GM20431 (cell line): ENCODE results near the gene BMPER.

ENCODE experiments used
- in situ Hi-C: fragments of 300-500 bp; cut with MseI, MboI; formaldehyde crosslinking; loops from one replicate; pipeline ENCODE4 v1.15.0; 2020; ENCODE audit warnings: low sequenced_read_pairs; ENCODE audit not compliant: unreplicated experiment

Gene BMPER

GRCh38 chr7:34057956-34058355, 152.6 kb downstream of the BMPER start:
- in situ Hi-C loops, result no loop called here

- in situ Hi-C loops, result no loop called here
Measured at GRCh38 chr7:34058801-34059135, 153.4 kb downstream of the BMPER start.

- in situ Hi-C loops, result no loop called here
Measured at GRCh38 chr7:34059136-34059828, 153.9 kb downstream of the BMPER start.

GRCh38 chr7:34060196-34060947, 155.0 kb downstream of the BMPER start:
- in situ Hi-C loops, result no loop called here

- in situ Hi-C loops, result no loop called here
Measured at GRCh38 chr7:34061149-34061548, 155.8 kb downstream of the BMPER start.

- in situ Hi-C loops, result no loop called here
Measured at GRCh38 chr7:34062341-34062740, 157.0 kb downstream of the BMPER start.

GRCh38 chr7:34062826-34063225, 157.5 kb downstream of the BMPER start:
- in situ Hi-C loops, result no loop called here

- in situ Hi-C loops, result no loop called here
Measured at GRCh38 chr7:34064519-34065158, 159.3 kb downstream of the BMPER start.

GRCh38 chr7:34066411-34066810, 161.1 kb downstream of the BMPER start:
- in situ Hi-C loops, result no loop called here

- in situ Hi-C loops, result no loop called here
Measured at GRCh38 chr7:34067005-34067778, 161.9 kb downstream of the BMPER start.

GRCh38 chr7:34069676-34070075, 164.3 kb downstream of the BMPER start:
- in situ Hi-C loops, result no loop called here

GRCh38 chr7:34070511-34071323, 165.4 kb downstream of the BMPER start:
- in situ Hi-C loops, result no loop called here

- in situ Hi-C loops, result no loop called here
Measured at GRCh38 chr7:34073676-34074075, 168.3 kb downstream of the BMPER start.

GRCh38 chr7:34074421-34074820, 169.1 kb downstream of the BMPER start:
- in situ Hi-C loops, result no loop called here

GRCh38 chr7:34075523-34076370, 170.4 kb downstream of the BMPER start:
- in situ Hi-C loops, result no loop called here

GRCh38 chr7:34077168-34077567, 171.8 kb downstream of the BMPER start:
- in situ Hi-C loops, result no loop called here

- in situ Hi-C loops, result no loop called here
Measured at GRCh38 chr7:34078864-34079263, 173.5 kb downstream of the BMPER start.

- in situ Hi-C loops, result no loop called here
Measured at GRCh38 chr7:34080513-34080912, 175.2 kb downstream of the BMPER start.

- in situ Hi-C loops, result no loop called here
Measured at GRCh38 chr7:34081935-34082334, 176.6 kb downstream of the BMPER start.
